GM12892 (cell line): ENCODE measurements around the gene GSG1L.

Source experiments
- POLR2A ChIP-seq: IDR thresholded peaks from 2 replicates; pipeline ENCODE4 v1.6.1; 2011; ENCODE audit warnings: low read depth, low read length, control low read depth
- POLR2AphosphoS5 ChIP-seq: IDR thresholded peaks from 2 replicates; pipeline ENCODE4 v1.6.1; 2011; ENCODE audit warnings: low read depth, low read length, control low read depth
- TAF1 ChIP-seq: IDR thresholded peaks from 2 replicates; pipeline ENCODE4 v1.6.1; 2011; ENCODE audit warnings: low read depth, mild to moderate bottlenecking, control low read depth, low read length, borderline replicate concordance

- no peak for TF ChIP-seq POLR2A
- no peak for TF ChIP-seq POLR2AphosphoS5
- no peak for TF ChIP-seq TAF1
These were observed 21.9 kb downstream of the GSG1L start for GRCh38 chr16:28041615-28042014.
